NCI-H2171 treated with DMSO at 0.1 percent for 48 hours (cell line): ENCODE results near the gene TMEM14C.
"Not testable (repeated sequence)": the region's sequence is repeated elsewhere in the genome, so short reads cannot be mapped to it uniquely, and the experiment has no call there.

ENCODE experiments used
- DNase-seq: peaks from one replicate; lab custom pipeline; 2025; lab: John Stamatoyannopoulos, UW

The TMEM14C gene

GRCh38 chr6:10720960-10721849, 1.7 kb upstream of the TMEM14C start:
- DNase-seq = peak; percentile 29

DNA sequence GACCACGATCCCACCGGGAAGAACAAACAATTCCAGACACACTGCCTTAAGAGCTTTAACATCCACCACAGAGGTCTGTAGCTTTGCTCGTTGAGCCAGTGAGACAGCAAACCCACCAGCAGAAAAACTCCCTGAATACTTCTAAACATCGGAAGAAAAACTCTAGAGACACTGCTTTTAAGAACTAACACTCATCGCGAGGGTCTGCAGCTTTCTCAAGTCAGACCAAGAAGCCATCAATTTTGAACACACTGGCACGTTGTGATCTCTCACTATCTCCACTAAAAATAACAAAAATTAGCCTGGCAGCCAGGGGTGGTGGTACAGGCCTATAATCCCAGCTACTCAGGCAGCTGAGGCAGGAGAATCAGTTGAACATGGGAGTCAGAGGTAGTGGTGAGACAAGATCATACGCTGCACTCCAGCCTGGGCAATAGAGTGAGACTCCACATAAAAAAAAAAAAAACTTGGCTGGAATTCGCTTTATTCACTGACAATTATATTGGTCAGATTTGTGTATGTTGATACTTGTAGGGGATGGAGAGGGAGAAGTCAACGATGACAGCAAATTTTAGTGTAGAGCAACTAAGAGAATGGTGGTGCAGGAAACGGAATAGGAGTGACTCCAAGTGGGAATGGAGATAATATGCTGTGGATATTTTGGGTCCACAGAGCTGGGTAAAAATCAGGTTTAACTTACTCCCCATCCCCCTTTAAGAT, 860 bp upstream of the TMEM14C start:
- no peak for DNase-seq

DNA sequence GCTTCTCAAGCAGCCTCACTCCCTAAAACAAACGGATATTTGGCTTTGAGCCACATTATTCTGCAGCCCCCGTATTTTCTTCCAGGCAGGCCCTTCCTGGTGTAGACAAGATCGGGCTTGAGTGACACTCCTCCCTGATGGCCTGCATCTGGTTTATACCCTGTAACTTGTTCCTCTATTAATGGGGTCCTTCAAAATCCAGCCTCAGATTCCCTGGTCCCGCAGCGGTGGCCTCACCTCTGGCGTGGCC, 375 bp upstream of the TMEM14C start:
- peak; percentile 70 for DNase-seq

DNA sequence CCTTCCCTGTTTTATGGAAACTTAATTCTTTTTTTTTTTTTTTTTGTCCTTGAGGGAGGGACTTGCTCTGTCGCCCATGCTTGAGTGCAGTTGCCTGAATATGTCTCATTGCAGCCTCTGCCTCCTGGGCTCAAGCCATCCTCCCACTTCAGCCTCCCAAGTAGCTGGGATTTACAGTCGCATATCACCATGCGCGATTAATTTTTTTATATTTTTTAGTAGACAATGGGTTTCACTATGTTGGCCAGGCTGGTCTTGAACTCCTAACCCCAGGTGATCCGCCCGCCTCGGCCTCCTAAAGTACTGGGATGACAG, 654 bp downstream of the TMEM14C start:
- peak; percentile 33 for DNase-seq

DNA sequence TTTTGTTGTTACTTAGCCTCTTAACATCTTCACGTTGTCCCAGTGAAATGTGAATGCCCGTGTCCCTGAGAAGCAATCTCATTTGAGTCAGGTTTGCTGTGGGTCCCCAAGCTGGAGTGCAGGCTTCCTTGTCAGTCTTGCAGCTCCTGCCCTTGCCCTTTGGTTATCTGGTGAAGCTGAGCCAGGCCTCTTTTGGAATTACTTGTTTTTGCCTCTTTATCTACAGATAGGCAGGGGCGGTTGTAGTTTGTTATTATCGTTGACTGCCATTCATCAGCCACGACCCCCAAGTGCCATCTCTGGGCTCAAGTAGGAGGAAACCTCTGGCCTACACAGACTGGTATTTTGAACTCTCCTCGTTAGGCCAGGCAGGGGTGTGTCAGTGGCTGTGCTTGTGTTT, 2.2 kb downstream of the TMEM14C start:
- DNase-seq = no peak

DNA sequence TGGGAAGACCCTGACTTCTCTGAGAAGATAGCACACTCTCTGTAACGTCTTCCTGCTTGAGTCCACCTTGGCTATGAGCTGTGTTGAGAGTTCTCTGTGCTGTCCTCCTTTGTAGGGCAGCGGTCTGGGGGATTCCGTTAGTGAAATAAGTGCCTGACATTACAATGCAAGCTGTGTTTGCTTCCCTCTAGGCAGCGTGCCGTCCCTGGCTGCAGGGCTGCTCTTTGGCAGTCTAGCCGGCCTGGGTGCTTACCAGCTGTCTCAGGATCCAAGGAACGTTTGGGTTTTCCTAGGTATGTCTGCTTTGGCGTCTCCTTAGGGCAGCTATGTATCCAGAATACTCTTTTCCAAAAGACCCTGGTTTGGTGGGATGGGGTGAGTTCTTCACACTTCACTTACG, 2.8 kb downstream of the TMEM14C start:
- no peak for DNase-seq

DNA sequence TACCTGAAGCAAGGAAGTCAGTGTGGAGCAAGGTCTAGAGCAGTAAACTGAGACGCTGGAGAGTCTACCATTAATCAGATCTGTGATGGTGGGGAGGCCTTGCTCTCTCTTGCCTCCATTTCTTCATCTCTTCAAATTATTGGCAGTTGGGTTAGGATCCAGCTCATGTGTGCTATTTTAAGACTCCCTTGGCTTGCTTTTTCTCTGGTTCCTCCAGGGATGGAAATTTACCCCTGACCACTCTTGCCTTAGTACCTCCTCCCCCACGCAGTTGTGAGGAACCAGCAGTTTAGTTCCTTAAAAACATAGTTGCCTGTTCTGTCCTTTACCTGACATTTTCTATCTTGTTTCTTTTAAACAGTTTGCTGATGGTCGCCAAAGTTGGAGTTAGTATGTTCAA, 7.4 kb downstream of the TMEM14C start:
- DNase-seq = no peak

DNA sequence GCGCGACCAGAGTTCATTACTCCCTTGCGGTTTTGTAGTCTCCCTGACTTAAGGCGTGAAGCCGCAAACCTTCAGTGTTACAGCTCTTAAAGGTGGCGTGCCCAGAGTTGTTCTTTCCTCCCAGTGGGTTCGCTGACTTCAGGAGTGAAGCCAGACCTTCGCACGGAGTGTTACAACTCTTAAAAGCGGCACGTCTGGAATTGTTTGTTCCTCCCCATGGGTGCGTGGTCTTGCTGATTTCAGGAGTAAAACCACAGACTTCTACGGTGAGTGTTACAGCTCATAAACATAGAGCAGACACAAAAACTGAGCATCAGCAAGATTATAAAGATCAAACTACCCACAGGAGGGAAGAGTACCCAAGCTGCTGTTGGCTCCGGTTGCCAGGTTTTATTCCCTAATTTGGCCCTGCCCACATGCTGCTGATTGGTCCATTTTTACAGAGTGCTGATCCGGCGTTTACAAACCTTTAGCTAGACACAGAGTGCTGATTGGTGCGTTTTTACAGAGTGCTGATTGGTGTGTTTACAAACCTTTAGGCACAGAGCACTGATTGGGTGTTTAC, 10.4 kb downstream of the TMEM14C start:
- no peak for DNase-seq

GRCh38 chr6:10733863-10734262, 11.0 kb downstream of the TMEM14C start:
- DNase-seq = no peak

GRCh38 chr6:10736731-10737130, 13.9 kb downstream of the TMEM14C start:
- DNase-seq = peak; percentile 41

GRCh38 chr6:10740061-10740460, 17.2 kb downstream of the TMEM14C start:
- DNase-seq = no peak

DNA sequence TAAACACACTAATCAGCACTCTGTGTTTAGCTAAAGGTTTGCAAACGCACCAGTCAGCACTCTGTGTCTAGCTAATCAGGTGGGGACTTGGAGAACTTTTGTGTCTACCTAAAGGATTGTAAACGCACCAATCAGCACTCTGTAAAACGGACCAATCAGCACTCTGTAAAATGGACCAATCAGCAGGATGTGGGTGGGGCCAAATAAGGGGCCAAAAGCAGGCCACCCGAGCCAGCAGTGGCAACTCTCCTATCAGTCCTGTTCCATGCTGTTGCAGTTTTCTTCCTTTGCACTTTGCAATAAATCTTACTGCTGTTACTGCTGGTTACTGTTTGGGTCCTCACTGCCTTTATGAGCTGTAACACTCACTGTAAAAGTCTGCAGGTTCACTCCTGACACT, 18.8 kb downstream of the TMEM14C start:
- DNase-seq = not testable (repeated sequence)

DNA sequence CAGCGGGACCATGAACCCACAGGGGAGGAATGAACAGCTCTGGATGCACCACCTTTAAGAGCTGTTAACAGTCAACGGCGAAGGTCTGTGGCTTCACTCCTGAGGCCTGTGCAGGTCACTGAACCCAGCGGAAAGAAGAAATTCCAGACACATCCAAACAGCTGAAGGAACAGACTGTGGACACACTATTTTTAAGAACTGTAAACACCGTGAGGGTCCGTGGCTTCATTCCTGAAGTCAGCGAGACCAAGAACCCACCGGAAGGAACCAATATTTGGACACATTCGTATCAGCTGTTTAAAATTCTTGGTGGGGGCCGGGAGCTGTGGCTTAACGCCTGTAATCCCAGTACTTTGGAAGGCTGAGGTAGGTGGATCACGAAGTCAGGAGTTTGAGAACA, 19.4 kb downstream of the TMEM14C start:
- DNase-seq = no peak

- DNase-seq = no peak
These were observed 20.6 kb downstream of the TMEM14C start for GRCh38 chr6:10743515-10743914.

- no peak for DNase-seq
These were observed 22.2 kb downstream of the TMEM14C start for GRCh38 chr6:10745116-10745515.

DNA sequence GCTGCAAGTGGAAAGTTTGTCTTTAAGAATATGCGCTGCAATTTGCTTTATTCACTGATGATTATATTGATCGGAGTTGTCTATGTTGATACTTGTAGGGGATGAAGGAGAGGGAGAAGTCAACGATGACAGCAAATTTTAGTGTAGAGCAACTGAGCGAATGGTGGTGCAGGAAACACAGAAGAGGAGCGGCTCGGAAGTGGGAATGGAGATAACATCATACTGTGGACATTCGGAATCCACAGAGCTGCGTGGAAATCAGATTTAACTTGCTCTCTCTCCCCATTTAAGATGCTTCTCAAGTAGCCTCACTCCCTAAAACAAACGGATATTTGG, 24.0 kb downstream of the TMEM14C start:
- DNase-seq = peak; percentile 26

GRCh38 chr6:10747251-10747972, 24.5 kb downstream of the TMEM14C start, which contains the start of gene TMEM14B:
TSS of gene TMEM14B (plus strand) at chr6:10747805. CDS start at chr6:10749246, 1,441 bp downstream.
- peak; percentile 96 for DNase-seq

DNA sequence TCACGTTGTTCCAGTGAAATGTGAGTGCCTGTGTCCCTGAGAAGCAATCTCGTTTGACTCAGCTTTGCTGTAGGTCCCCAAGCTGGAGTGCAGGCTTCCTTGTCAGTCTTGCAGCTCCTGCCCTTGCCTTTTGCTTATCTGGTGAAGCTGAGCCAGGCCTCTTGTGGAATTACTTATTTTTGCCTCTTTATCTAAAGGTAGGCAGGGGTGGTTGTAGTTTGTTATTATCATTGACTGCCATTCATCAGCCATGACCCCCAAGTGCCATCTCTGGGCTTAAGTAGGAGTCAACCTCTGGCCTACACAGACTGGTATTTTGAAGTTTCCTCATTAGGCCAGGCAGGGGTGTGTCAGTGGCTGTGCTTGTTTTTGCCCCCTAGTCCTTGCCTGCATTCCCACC, 26.9 kb downstream of the TMEM14C start:
- DNase-seq = no peak

GRCh38 chr6:10750568-10750967, 27.7 kb downstream of the TMEM14C start:
- DNase-seq = not testable (repeated sequence)

DNA sequence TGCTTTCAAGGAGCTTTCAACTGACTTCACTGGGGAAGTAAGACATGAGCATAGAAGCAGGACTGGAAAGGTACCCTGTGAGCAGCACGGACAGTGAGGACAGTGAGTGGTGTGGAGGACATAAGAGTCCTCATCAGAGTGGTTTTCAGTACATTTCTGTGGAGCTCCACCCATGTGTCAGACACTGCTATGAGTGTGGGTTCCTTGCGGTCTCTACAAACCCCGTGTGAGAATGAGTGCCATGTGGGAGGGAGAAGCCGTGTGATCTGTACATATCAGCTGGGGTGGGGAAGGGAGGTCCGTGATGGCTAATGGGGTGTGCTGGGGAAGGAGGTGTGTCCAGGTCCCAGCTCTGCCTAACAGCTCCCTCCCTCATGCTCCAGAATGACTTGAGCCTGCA, 28.9 kb downstream of the TMEM14C start:
- DNase-seq = not testable (repeated sequence)

DNA sequence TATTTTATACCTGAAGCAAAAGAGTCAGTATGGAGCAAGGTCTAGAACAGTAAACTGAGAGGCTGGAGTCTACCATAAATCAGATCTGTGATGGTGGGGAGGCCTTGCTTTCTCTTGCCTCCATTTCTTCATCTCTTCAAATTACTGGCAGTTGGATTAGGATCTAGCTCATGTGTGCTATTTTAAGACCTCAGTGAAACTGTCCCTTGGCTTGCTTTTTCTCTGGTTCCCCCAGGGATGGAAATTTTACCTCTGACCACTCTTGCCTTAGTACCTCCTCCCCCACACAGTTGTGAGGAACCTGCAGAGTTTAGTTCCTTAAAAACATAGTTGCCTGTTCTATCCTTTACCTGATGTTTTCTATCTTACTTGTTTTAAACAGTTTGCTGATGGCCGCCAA, 33.2 kb downstream of the TMEM14C start:
- DNase-seq = no peak

GRCh38 chr6:10759312-10759839, 36.5 kb downstream of the TMEM14C start:
- peak; percentile 63 for DNase-seq
